Transverse colon (tissue), 3 donors: ENCODE measurements around the gene ALKBH3.

Experiments used
- POLR2A ChIP-seq: fragments of 450-650 bp; IDR thresholded peaks from one replicate; pipeline ENCODE4 v1.6.1; 2016; ENCODE audit warnings: antibody characterized with exemption, mild to moderate bottlenecking, moderate library complexity
- TF ChIP-seq, protein P1 (sequence below), 5 experiments: fragments of 200-600 bp in 3 of 5; fragments of 450-650 bp in 2 of 5; sonication (generic) in 3 of 5; IDR thresholded peaks; 1 replicate in 2 of 5; 2 replicates in 3 of 5; pipeline ENCODE4 v1.5.1; 2016 to 2017; ENCODE audit warnings: antibody characterized with exemption in 5 of 5, inconsistent platforms in 3 of 5, mild to moderate bottlenecking in 2 of 5, moderate library complexity in 1 of 5

DNA sequence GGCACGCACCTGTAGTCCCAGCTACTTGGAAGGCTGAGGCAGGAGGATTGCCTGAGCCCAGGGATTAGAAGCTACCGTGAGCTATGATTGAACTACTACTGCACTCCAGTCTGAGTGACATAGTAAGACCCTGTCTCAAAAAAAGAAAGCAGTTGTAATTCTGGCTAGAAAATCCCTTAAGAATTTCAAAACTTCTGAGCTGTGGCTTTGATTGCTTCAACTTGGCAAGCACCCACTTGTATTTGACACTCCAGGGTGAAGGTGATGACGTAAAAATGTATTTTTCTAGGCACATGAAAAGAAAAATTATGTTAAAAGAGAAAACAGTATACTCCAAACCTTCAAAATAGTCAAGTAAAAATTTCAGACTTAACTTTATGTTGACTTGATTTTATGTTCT is 23.6 kb upstream of the ALKBH3 start:
- TF ChIP-seq, protein P1, sequence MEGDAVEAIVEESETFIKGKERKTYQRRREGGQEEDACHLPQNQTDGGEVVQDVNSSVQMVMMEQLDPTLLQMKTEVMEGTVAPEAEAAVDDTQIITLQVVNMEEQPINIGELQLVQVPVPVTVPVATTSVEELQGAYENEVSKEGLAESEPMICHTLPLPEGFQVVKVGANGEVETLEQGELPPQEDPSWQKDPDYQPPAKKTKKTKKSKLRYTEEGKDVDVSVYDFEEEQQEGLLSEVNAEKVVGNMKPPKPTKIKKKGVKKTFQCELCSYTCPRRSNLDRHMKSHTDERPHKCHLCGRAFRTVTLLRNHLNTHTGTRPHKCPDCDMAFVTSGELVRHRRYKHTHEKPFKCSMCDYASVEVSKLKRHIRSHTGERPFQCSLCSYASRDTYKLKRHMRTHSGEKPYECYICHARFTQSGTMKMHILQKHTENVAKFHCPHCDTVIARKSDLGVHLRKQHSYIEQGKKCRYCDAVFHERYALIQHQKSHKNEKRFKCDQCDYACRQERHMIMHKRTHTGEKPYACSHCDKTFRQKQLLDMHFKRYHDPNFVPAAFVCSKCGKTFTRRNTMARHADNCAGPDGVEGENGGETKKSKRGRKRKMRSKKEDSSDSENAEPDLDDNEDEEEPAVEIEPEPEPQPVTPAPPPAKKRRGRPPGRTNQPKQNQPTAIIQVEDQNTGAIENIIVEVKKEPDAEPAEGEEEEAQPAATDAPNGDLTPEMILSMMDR (IDR thresholded peaks at IDR 0.05) = no peak
- TF ChIP-seq POLR2A = no peak
